GM12872 (cell line): Measurements from ENCODE around the gene SLC9A3.

Experiments
- CTCF ChIP-seq: IDR thresholded peaks from 3 replicates; pipeline ENCODE4 v1.5.1; 2011; ENCODE audit warnings: low read depth, mild to moderate bottlenecking, low read length, moderate library complexity; ENCODE audit not compliant: insufficient read depth

Gene SLC9A3

GRCh38 chr5:553874-554273 lies 29.6 kb upstream of the SLC9A3 start:
- no peak for TF ChIP-seq CTCF

- TF ChIP-seq CTCF, result no peak
Measured at GRCh38 chr5:551406-551805, 27.2 kb upstream of the SLC9A3 start.

GRCh38 chr5:549229-549628 lies 25.0 kb upstream of the SLC9A3 start:
- TF ChIP-seq CTCF, result no peak

- TF ChIP-seq CTCF, result no peak
Measured at GRCh38 chr5:548256-548655, 24.0 kb upstream of the SLC9A3 start.

GRCh38 chr5:547086-547924 lies 23.1 kb upstream of the SLC9A3 start:
- TF ChIP-seq CTCF, result no peak

- no peak for TF ChIP-seq CTCF
Measured at GRCh38 chr5:546376-546908, 22.2 kb upstream of the SLC9A3 start.

- TF ChIP-seq CTCF, result no peak
Measured at GRCh38 chr5:545641-546375, 21.6 kb upstream of the SLC9A3 start.
